GM18505 (cell line): ENCODE results near the gene PROX1.

Experiments used
- ATAC-seq: cut with Tn5 transposase; IDR thresholded peaks from one replicate; pipeline ENCODE4 v1.9.1; 2021; ENCODE audit not compliant: unreplicated experiment
- POLR2A ChIP-seq: IDR thresholded peaks from 4 replicates; pipeline ENCODE4 v1.6.1; 2011; ENCODE audit warnings: borderline replicate concordance; ENCODE audit not compliant: insufficient read depth, insufficient read length; ENCODE audit errors: extremely low read depth

The PROX1 gene

GRCh38 chr1:213985209-213986019 is 2.4 kb upstream of the PROX1 start:
- ATAC-seq, result no peak
- no peak for TF ChIP-seq POLR2A

DNA sequence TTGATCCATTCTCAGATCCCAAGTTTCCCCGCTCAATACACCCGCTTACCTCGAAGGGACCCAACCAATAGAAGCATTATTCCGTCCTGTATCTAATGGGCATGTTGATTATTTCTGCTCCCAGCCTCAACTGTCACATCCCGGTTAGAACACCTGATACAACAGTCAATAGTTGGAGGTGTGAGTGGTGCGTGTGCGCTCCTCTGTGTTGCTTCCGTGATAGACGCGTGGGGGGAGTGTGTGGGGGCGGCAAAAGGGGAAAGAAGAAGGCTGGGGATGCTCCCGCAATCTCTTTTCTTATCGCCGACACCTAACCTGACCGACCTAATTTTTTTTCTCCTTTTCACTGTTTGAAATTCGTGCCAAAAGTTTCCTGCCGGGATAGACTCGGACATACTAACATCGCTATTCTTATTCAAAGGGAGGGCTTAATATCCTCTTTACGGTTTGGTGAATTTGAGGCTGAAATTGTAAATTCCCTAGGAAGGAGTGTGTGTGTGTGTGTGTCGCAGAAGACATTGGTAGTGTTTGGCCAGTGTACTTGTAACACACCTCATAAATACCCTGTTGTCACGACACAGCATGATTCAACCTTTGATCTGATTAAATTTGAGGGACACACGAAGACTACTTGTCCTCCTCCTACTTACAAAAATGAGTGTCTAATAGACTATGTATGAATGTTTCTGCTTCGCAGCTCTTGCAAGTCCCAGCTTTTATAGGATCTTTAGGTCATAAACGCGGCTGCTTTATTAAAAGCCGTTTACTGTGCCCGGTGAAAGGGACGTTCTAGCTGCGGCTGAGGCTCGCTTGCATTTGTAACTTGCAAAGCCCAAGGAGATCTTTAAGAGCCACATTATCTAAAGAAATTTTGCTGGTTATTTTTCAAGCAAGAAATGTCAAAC is 1.5 kb upstream of the PROX1 start:
- no peak for ATAC-seq
- no peak for TF ChIP-seq POLR2A

DNA sequence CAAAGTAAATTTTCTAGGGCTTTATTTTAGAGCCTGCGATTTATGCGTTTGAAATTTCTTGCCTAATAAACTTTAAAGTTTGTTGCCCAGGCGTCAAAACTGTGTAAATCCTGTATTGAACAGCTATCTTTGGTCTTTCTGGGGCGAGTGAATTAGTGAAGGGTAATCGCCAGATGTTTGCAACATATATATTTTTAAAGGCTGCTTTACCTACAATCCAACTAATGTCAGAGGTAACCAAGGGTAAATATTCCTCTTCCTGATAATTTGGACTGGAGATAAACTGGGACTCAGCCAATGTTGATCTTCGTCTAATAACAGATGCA is 885 bp upstream of the PROX1 start:
- ATAC-seq, result no peak
- no peak for TF ChIP-seq POLR2A

DNA sequence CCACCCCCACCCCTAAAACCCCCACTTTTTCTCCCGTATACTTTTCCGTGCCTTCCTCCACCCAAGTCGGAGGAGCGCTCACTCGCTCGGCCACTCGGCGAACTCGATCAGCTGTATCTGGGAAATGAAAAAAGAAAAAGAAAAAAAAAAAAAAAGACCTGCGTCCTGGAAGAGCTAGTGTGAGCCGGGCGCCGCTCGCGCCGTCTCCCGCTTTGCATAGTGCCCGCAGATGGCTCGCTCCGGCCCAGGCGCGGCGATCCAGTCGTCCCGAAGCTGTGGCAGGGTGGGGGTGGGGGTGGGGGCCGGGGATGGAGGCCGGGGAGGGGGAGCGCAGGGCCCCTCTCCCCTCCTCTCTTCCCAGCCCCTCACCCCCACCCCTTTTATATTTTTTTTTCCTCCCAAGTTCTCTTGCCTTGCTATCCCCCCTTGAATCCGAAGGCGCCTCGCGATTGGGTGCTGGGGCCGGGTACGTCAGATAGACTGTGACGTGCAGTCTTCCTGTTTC is 299 bp upstream of the PROX1 start:
- peak; percentile 16 for ATAC-seq
- TF ChIP-seq POLR2A, result no peak

DNA sequence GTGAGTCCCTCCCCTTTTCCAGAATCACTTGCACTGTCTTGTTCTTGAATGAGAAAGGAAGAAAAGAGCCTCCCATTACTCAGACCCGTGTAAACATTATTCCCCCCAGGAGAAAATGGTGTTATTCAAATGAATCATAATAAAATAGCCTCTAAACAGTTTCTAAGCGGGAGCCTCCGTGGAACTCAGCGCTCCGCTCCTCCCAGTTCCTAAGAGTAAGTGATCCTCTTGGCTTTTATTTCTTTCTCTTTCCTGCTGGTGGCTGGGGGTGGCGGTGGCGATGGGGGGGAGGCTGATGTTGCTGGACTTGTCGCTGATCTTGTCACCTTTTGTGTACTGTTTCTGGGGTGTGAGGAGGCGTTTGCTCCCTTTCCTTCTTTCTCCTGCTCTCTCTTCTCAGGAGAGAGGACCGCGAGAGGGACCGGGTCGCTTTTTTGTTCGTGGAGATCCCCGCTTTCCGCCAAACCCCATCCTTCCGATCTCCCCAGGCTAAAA is 781 bp downstream of the PROX1 start:
- no peak for ATAC-seq
- no peak for TF ChIP-seq POLR2A

DNA sequence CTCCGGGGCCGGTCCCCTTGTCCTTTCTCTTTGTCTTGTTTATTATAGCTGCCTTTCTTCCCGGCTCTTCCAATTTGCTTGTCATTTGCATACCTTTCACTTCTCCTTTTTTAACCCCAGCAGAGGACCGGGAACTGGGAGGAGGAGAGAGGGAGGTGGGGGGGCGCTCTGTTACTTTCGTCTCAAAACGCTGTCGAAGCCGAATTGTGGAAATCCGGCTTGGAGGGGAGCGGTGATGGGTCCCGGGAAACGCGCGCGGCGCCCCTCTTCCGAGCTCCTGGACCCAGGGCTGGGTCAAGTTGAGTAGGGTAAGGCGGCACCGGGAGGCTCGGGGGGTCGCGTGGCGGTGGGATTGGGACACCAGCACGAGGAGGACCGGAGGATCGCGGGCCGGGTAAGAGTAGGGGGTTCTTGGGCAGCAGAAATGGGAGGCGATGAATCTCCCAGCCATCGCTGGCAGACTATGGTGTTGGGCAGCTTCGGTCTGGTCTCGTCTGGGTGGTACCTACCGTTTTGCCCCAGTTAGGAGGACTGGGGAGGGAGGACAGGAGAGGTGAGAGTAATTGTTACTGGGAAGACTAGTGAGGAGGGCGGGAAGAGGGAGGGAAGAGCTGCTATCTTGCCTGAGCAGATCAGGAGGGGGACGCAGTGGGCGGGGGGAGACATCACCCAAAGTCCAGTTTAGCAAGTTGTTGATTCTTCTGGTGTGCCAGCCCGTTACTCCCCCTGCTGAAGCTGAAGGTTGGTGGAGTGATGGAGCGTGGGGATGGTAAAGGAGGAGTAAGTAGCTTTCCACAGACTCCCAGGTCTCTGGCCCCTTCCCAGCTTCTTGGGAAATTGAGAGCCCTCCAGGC is 1.5 kb downstream of the PROX1 start:
- no peak for TF ChIP-seq POLR2A
- ATAC-seq, result peak; percentile 50

DNA sequence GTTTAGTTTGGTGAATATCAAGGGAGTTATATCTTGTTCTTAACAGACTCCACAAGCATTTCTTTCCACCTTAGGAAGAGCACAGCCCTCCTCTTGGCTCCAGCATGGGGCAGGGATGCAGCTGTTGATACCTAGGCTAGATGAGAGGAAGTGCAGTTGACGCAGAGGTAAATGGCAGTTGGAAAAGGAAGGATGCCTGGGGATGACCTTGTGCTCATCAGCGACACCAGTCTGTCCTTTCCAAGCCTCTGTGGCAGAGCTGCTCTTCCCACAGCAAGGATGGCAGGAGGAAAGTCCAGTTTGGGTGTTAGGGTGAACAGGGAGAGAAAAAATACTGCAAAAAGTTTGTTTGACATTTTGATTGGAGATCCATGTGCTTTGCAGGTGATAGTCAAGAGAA is 6.2 kb downstream of the PROX1 start:
- no peak for TF ChIP-seq POLR2A
- ATAC-seq, result no peak

GRCh38 chr1:213994888-213995287 is 7.1 kb downstream of the PROX1 start:
- TF ChIP-seq POLR2A, result no peak
- no peak for ATAC-seq

DNA sequence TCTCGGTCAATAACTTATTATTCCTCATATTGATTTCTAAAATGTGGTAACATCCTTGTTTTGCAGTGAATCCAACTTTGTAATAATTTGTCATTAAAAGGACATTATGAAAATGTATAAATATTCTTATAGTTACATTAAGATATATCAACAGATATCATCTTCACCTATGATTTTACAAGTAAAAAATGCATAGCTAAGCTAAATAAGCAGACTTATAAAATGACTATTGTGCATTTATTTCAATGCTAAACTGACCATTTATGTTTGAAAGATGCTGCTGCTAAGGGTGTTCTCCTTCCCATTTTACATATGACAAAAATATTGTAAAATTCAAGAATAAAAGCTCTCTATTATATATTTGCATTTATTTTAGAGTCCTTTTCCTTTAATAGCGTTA is 7.8 kb downstream of the PROX1 start:
- TF ChIP-seq POLR2A, result no peak
- ATAC-seq, result no peak

DNA sequence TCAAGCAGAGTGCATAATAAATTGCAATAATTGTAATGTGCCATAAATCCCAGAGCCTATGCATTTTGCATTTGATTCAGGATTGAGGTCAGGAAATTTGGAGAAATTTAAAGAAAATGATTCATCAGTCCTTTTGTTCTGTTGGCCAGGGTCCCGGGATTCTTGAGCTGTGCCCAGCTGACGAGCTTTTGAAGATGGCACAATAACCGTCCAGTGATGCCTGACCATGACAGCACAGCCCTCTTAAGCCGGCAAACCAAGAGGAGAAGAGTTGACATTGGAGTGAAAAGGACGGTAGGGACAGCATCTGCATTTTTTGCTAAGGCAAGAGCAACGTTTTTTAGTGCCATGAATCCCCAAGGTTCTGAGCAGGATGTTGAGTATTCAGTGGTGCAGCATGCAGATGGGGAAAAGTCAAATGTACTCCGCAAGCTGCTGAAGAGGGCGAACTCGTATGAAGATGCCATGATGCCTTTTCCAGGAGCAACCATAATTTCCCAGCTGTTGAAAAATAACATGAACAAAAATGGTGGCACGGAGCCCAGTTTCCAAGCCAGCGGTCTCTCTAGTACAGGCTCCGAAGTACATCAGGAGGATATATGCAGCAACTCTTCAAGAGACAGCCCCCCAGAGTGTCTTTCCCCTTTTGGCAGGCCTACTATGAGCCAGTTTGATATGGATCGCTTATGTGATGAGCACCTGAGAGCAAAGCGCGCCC is 8.7 kb downstream of the PROX1 start:
- ATAC-seq, result no peak
- TF ChIP-seq POLR2A, result no peak

- ATAC-seq, result no peak
- no peak for TF ChIP-seq POLR2A
Measured at GRCh38 chr1:213997038-213997771, 9.4 kb downstream of the PROX1 start.

GRCh38 chr1:213997772-213998107 is 10.0 kb downstream of the PROX1 start:
- ATAC-seq, result no peak
- no peak for TF ChIP-seq POLR2A
